Chondrocyte (in vitro differentiated cells): ENCODE results near the gene RORB. TPM values are rescaled to one million over a fixed set of nuclear protein-coding genes. Genes with fewer than 3 reads are reported as not detected.

Experiments used
- DNase-seq: peaks from one replicate; pipeline ENCODE4 v3.0.0; 2021; ENCODE audit warnings: mixed read lengths, low spot score
- H3K27ac Mint-ChIP-seq: one replicate; pipeline ENCODE4 v1.8.0; 2021; ENCODE audit warnings: mild to moderate bottlenecking, moderate library complexity, mixed read lengths; ENCODE audit not compliant: unreplicated experiment
- H3K27me3 Mint-ChIP-seq: 2 replicates; pipeline ENCODE4 v1.8.0; 2021; ENCODE audit warnings: low read depth, mixed read lengths
- H3K36me3 Mint-ChIP-seq: 2 replicates; pipeline ENCODE4 v1.8.0; 2021; ENCODE audit warnings: low read depth, mixed read lengths
- H3K4me1 Mint-ChIP-seq: 2 replicates; pipeline ENCODE4 v1.8.0; 2021; ENCODE audit warnings: low read depth, mild to moderate bottlenecking, mixed read lengths
- H3K4me3 Mint-ChIP-seq: one replicate; pipeline ENCODE4 v1.8.0; 2021; ENCODE audit warnings: mild to moderate bottlenecking, moderate library complexity, mixed read lengths; ENCODE audit not compliant: unreplicated experiment
- H3K9me3 Mint-ChIP-seq: 2 replicates; pipeline ENCODE4 v1.8.0; 2021; ENCODE audit warnings: low read depth, mixed read lengths
- CTCF ChIP-seq: fragments of 200-600 bp; sonication (generic); IDR thresholded peaks from 2 replicates; pipeline ENCODE4 v1.5.0; 2021; ENCODE audit warnings: antibody characterized with exemption, mild to moderate bottlenecking, moderate library complexity
- total RNA-seq: library from RNA; stranded (reverse); gene quantifications from 3 replicates; pipeline ENCODE4 v1.2.1, GENCODE V29; 2021

The RORB gene
- total RNA-seq, 1 donor from 2014 or later: not detected

DNA sequence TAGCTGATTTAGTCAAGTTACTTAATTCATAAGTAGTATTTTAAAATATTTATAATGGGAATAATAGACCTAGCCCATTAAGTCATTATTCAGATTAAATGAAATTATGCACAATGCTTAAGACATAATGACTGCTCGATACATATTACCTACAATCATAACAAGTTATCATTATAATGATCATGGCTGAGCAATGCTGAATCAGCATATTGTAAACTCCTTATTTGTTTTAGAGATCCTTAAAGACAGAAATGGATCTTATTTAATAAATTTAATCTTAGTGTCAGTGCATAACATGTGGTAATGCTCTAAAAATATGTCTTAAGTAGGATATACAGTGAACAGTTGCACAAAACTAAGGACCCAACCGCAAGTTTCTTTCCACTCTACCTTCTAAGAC is 221.6 kb downstream of the RORB start:
- Mint-ChIP-seq H3K27me3 (peaks cover 15% of the 10 kb centered on the region), H3K9me3 (no peaks in the 10 kb centered on the region), H3K27ac (no peak overlapping the region), H3K4me3 (no peak overlapping the region), H3K4me1 (no peaks in the 10 kb centered on the region), H3K36me3 (peaks cover 1% of the 10 kb centered on the region)
- TF ChIP-seq CTCF: no peak
- DNase-seq: no peak

DNA sequence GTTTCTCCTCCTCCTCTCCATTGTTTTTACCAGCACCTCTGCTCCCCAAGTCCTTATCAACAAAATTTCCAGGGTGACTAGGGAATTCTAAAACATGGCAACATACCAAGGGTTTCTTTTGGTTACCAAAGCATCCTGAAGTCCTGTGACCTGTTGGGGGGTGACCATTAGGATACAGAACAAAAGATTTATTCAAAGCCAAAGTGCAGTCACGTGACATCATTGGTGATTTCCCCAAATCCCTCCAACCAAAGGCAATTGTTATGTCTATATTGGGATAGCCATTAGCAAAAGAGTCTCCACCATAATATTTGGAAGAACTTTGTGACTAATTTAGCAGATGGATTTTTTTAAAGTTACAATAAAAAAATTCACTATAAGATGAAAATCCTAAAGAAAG is 222.2 kb downstream of the RORB start:
- Mint-ChIP-seq H3K36me3 (peaks cover 1% of the 10 kb centered on the region), H3K4me1 (no peaks in the 10 kb centered on the region), H3K27ac (no peak overlapping the region), H3K9me3 (no peaks in the 10 kb centered on the region), H3K27me3 (peaks cover 12% of the 10 kb centered on the region), H3K4me3 (no peak overlapping the region)
- TF ChIP-seq CTCF: no peak
- no peak for DNase-seq

GRCh38 chr9:74721696-74722660 is 224.8 kb downstream of the RORB start:
- no peak overlapping the region for H3K4me3 Mint-ChIP-seq
- TF ChIP-seq CTCF: no peak
- no peak for DNase-seq
- H3K27ac Mint-ChIP-seq: no peak overlapping the region
- H3K9me3 Mint-ChIP-seq: no peaks in the 10 kb centered on the region
- H3K4me1 Mint-ChIP-seq: no peaks in the 10 kb centered on the region
- H3K27me3 Mint-ChIP-seq: peaks cover 18% of the 10 kb centered on the region
- no peaks in the 10 kb centered on the region for H3K36me3 Mint-ChIP-seq

GRCh38 chr9:74724317-74724716 is 227.2 kb downstream of the RORB start:
- H3K27ac Mint-ChIP-seq: no peak overlapping the region
- no peak for DNase-seq
- no peak for TF ChIP-seq CTCF
- H3K4me1 Mint-ChIP-seq: no peaks in the 10 kb centered on the region
- no peaks in the 10 kb centered on the region for H3K36me3 Mint-ChIP-seq
- no peaks in the 10 kb centered on the region for H3K9me3 Mint-ChIP-seq
- no peak overlapping the region for H3K4me3 Mint-ChIP-seq
- H3K27me3 Mint-ChIP-seq: peaks cover 20% of the 10 kb centered on the region

DNA sequence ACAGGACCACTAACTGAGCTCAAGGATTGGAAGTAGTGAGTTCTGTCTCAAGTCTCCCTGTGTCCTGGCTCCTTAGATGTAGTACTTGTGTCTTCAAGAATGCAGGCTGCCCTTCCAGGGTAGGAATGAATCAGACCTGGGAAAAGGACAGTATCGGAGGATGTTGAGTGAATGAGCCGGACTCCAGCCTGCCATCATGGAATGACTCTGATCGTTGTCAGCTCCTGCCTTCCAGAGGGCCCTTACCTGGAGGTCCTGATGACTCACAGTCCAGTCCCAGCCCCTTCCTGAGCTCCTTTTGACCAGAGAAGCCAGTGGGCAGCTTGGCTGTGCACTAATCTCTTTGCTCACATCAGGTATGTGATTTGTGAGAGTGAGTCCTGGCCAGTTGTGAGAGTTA is 229.4 kb downstream of the RORB start:
- no peak overlapping the region for H3K4me3 Mint-ChIP-seq
- no peaks in the 10 kb centered on the region for H3K9me3 Mint-ChIP-seq
- H3K27me3 Mint-ChIP-seq: peaks cover 24% of the 10 kb centered on the region
- DNase-seq: no peak
- TF ChIP-seq CTCF: no peak
- H3K4me1 Mint-ChIP-seq: no peaks in the 10 kb centered on the region
- H3K27ac Mint-ChIP-seq: no peak overlapping the region
- no peaks in the 10 kb centered on the region for H3K36me3 Mint-ChIP-seq
